GM23248 (cell line): Measurements from ENCODE around the gene FUT8. TPM values are rescaled to one million over a fixed set of nuclear protein-coding genes. Genes with fewer than 3 reads are reported as not detected.

Experiments
- DNase-seq: peaks from one replicate; pipeline ENCODE4 v3.0.0-alpha.2; 2015
- H2AFZ ChIP-seq: fragments of 200-600 bp; sonication (generic); 2 replicates; pipeline ENCODE4 v1.6.1; 2016; ENCODE audit warnings: antibody characterized with exemption
- H3F3A ChIP-seq: fragments of 200-600 bp; sonication (generic); 2 replicates; pipeline ENCODE4 v1.6.1; 2016; ENCODE audit warnings: mild to moderate bottlenecking, antibody characterized with exemption, mixed run types; ENCODE audit not compliant: insufficient read depth
- H3K27ac ChIP-seq: fragments of 200-600 bp; sonication (generic); 2 replicates; pipeline ENCODE4 v1.5.1; 2016; ENCODE audit warnings: mild to moderate bottlenecking
- H3K27me3 ChIP-seq: fragments of 200-600 bp; sonication (generic); replicated peaks from 2 replicates; pipeline ENCODE4 v1.6.1; 2016; ENCODE audit warnings: mild to moderate bottlenecking; ENCODE audit not compliant: insufficient read depth
- H3K36me3 ChIP-seq: fragments of 200-600 bp; sonication (generic); 2 replicates; pipeline ENCODE4 v1.6.1; 2016; ENCODE audit warnings: low read depth, mild to moderate bottlenecking
- H3K4me1 ChIP-seq: fragments of 200-600 bp; sonication (generic); 2 replicates; pipeline ENCODE4 v1.6.1; 2016; ENCODE audit warnings: mild to moderate bottlenecking; ENCODE audit not compliant: insufficient read depth
- H3K4me2 ChIP-seq: fragments of 200-600 bp; sonication (generic); one replicate; pipeline ENCODE4 v1.6.1; 2016; ENCODE audit warnings: mild to moderate bottlenecking; ENCODE audit not compliant: unreplicated experiment
- H3K4me3 ChIP-seq: fragments of 200-600 bp; sonication (generic); 2 replicates; pipeline ENCODE4 v1.5.1; 2016; ENCODE audit warnings: mild to moderate bottlenecking
- H3K79me2 ChIP-seq: fragments of 200-600 bp; sonication (generic); 2 replicates; pipeline ENCODE4 v1.6.1; 2016; ENCODE audit warnings: mild to moderate bottlenecking; ENCODE audit not compliant: insufficient read depth
- H3K9ac ChIP-seq: fragments of 200-600 bp; sonication (generic); 2 replicates; pipeline ENCODE4 v1.6.1; 2016; ENCODE audit warnings: mild to moderate bottlenecking
- H3K9me2 ChIP-seq: fragments of 200-600 bp; sonication (generic); 2 replicates; pipeline ENCODE4 v1.6.1; 2016; ENCODE audit warnings: mixed run types, mild to moderate bottlenecking, moderate library complexity; ENCODE audit not compliant: insufficient read depth
- H3K9me3 ChIP-seq: fragments of 200-600 bp; sonication (generic); one replicate; pipeline ENCODE4 v1.6.1; 2017; ENCODE audit warnings: low read depth
- H4K20me1 ChIP-seq: fragments of 200-600 bp; sonication (generic); 2 replicates; pipeline ENCODE4 v1.6.0; 2016; ENCODE audit not compliant: insufficient read depth
- EZH2 ChIP-seq: fragments of 200-600 bp; sonication (generic); IDR thresholded peaks from 2 replicates; pipeline ENCODE4 v1.6.1; 2018; ENCODE audit warnings: antibody characterized with exemption, mild to moderate bottlenecking; ENCODE audit not compliant: insufficient read depth, poor library complexity, severe bottlenecking
- EZH2phosphoT487 ChIP-seq: fragments of 200-600 bp; sonication (generic); IDR thresholded peaks from 2 replicates; pipeline ENCODE4 v1.6.1; 2018; ENCODE audit warnings: antibody characterized with exemption, moderate library complexity, mild to moderate bottlenecking, low read depth; ENCODE audit not compliant: insufficient read depth
- WGBS, 2 experiments: methylation state at CpG; one replicate each; pipeline ENCODE4 v1.1.6; 2015 to 2017; ENCODE audit warnings: low lambda C conversion rate in 2 of 2, low coverage in 1 of 2; ENCODE audit errors: missing lambda C conversion rate in 2 of 2; 5-methylcytosine and 5-hydroxymethylcytosine counted together
- in situ Hi-C: fragments of 300-500 bp; cut with MboI; formaldehyde crosslinking; loops from 2 replicates; pipeline ENCODE4 v1.15.0; 2020
- polyA plus RNA-seq: library from polyadenylated mRNA; unstranded; fragments of >200 nt; fragmentation: Nextera tagmentation; extraction: Ambion mirVana; gene quantifications from 2 replicates; pipeline ENCODE4 v1.2.1, GENCODE V29; 2016
- total RNA-seq: library from RNA; depleted of rRNA; stranded (reverse); fragments of >200 nt; shearing (Covaris generic); gene quantifications from 2 replicates; pipeline ENCODE4 v1.2.3, GENCODE V29; 2014

The FUT8 gene
- total and polyA plus RNA-seq, 2 experiments from 2014 or later: 40.0 to 60.6 TPM

- no peaks in the 10 kb centered on the region for H3K9me2 ChIP-seq
- peaks cover 10% of the 10 kb centered on the region for H3K36me3 ChIP-seq
- H2AFZ ChIP-seq: no peak overlapping the region
- no peak overlapping the region for H3K9ac ChIP-seq
- H3K9me3 ChIP-seq: no peaks in the 10 kb centered on the region
- DNase-seq: no peak
- no peak overlapping the region for H3K4me2 ChIP-seq
- in situ Hi-C loops: no loop called here
- H3K27ac ChIP-seq: no peak overlapping the region
- no peak overlapping the region for H3K4me3 ChIP-seq
- no peaks in the 10 kb centered on the region for H4K20me1 ChIP-seq
- peaks cover 4% of the 10 kb centered on the region; the same call in 1 of the 2 replicates for H3K4me1 ChIP-seq
- H3K27me3 ChIP-seq: no peaks in the 10 kb centered on the region
- peaks cover 7% of the 10 kb centered on the region; the same call in 1 of the 2 replicates for H3K79me2 ChIP-seq
- TF ChIP-seq EZH2 (no peak), EZH2phosphoT487 (no peak)
- H3F3A ChIP-seq: no peaks in the 10 kb centered on the region
Measured at GRCh38 chr14:65620195-65620594, 207.7 kb downstream of the FUT8 start.

GRCh38 chr14:65622703-65623102, 210.2 kb downstream of the FUT8 start:
- no peaks in the 10 kb centered on the region for H3K27me3 ChIP-seq
- no peaks in the 10 kb centered on the region for H3K9me2 ChIP-seq
- no peaks in the 10 kb centered on the region for H3K79me2 ChIP-seq
- H3K4me2 ChIP-seq: no peak overlapping the region
- H3K4me3 ChIP-seq: no peak overlapping the region
- H3K9ac ChIP-seq: no peak overlapping the region
- H2AFZ ChIP-seq: no peak overlapping the region
- H3F3A ChIP-seq: no peaks in the 10 kb centered on the region
- WGBS, 2 experiments: 98% methylated on average over 5 of the region's 5 CpGs
- H3K4me1 ChIP-seq: peaks cover 4% of the 10 kb centered on the region; the same call in 1 of the 2 replicates
- DNase-seq: no peak
- H3K9me3 ChIP-seq: no peaks in the 10 kb centered on the region
- H4K20me1 ChIP-seq: no peaks in the 10 kb centered on the region
- in situ Hi-C loops: no loop called here
- no peak overlapping the region for H3K27ac ChIP-seq
- no peaks in the 10 kb centered on the region; the same call in 1 of the 2 replicates for H3K36me3 ChIP-seq
- TF ChIP-seq EZH2 (no peak), EZH2phosphoT487 (no peak)

- Histone ChIP-seq H3F3A (no peaks in the 10 kb centered on the region), H2AFZ (no peak overlapping the region), H3K9me3 (no peaks in the 10 kb centered on the region), H3K9ac (no peak overlapping the region), H3K79me2 (no peaks in the 10 kb centered on the region), H3K27ac (no peak overlapping the region), H3K36me3 (no peaks in the 10 kb centered on the region; the same call in 1 of the 2 replicates), H3K4me1 (peaks cover 4% of the 10 kb centered on the region; the same call in 1 of the 2 replicates), H3K27me3 (no peaks in the 10 kb centered on the region), H3K4me3 (no peak overlapping the region), H3K4me2 (no peak overlapping the region), H3K9me2 (no peaks in the 10 kb centered on the region), H4K20me1 (no peaks in the 10 kb centered on the region)
- in situ Hi-C loops: no loop called here
- TF ChIP-seq EZH2 (no peak), EZH2phosphoT487 (no peak)
- no peak for DNase-seq
- WGBS, 2 experiments: 100% methylated on average over 1 of the region's 1 CpG
Measured at GRCh38 chr14:65623759-65624158, 211.2 kb downstream of the FUT8 start.

- no peak overlapping the region for H2AFZ ChIP-seq
- H4K20me1 ChIP-seq: no peaks in the 10 kb centered on the region
- H3K36me3 ChIP-seq: no peaks in the 10 kb centered on the region; the same call in 1 of the 2 replicates
- no peak for DNase-seq
- H3F3A ChIP-seq: no peaks in the 10 kb centered on the region
- no peak overlapping the region for H3K4me2 ChIP-seq
- no peaks in the 10 kb centered on the region for H3K27me3 ChIP-seq
- no peaks in the 10 kb centered on the region for H3K4me1 ChIP-seq
- in situ Hi-C loops: no loop called here
- H3K9me2 ChIP-seq: no peaks in the 10 kb centered on the region
- WGBS, 2 experiments: 96 to 100% methylated on average over 4 of the region's 4 CpGs
- H3K9me3 ChIP-seq: no peaks in the 10 kb centered on the region
- H3K9ac ChIP-seq: no peak overlapping the region
- no peak for TF ChIP-seq EZH2
- TF ChIP-seq EZH2phosphoT487: no peak
- no peak overlapping the region for H3K4me3 ChIP-seq
- no peak overlapping the region for H3K27ac ChIP-seq
- H3K79me2 ChIP-seq: no peaks in the 10 kb centered on the region
Measured at GRCh38 chr14:65627315-65627714, 214.8 kb downstream of the FUT8 start.

GRCh38 chr14:65628664-65629063, 216.1 kb downstream of the FUT8 start:
- no peak overlapping the region for H2AFZ ChIP-seq
- no peaks in the 10 kb centered on the region for H3K4me1 ChIP-seq
- H3K36me3 ChIP-seq: no peaks in the 10 kb centered on the region; the same call in 1 of the 2 replicates
- in situ Hi-C loops: no loop called here
- no peak overlapping the region for H3K27ac ChIP-seq
- no peak overlapping the region for H3K9ac ChIP-seq
- no peak for TF ChIP-seq EZH2
- H3K27me3 ChIP-seq: no peaks in the 10 kb centered on the region
- no peak overlapping the region for H3K4me2 ChIP-seq
- no peaks in the 10 kb centered on the region for H3F3A ChIP-seq
- H4K20me1 ChIP-seq: no peaks in the 10 kb centered on the region
- WGBS, 2 experiments: 63 to 64% methylated on average over 1 of the region's 1 CpG
- H3K9me3 ChIP-seq: no peaks in the 10 kb centered on the region
- no peak overlapping the region for H3K4me3 ChIP-seq
- H3K9me2 ChIP-seq: no peaks in the 10 kb centered on the region
- H3K79me2 ChIP-seq: no peaks in the 10 kb centered on the region
- DNase-seq: no peak
